NCI-H446 treated with DMSO at 0.1 percent for 48 hours (cell line): ENCODE data around the gene TESK2.
"Not testable (repeated sequence)": the region's sequence is repeated elsewhere in the genome, so short reads cannot be mapped to it uniquely, and the experiment has no call there.

ENCODE experiments used
- DNase-seq: peaks from one replicate; lab custom pipeline; 2025; lab: John Stamatoyannopoulos, UW

The TESK2 gene

GRCh38 chr1:45375104-45376090 lies 115.6 kb downstream of the TESK2 start:
- DNase-seq = no peak

GRCh38 chr1:45373573-45373972 lies 117.4 kb downstream of the TESK2 start:
- no peak for DNase-seq

GRCh38 chr1:45370575-45370974 lies 120.4 kb downstream of the TESK2 start:
- no peak for DNase-seq

DNA sequence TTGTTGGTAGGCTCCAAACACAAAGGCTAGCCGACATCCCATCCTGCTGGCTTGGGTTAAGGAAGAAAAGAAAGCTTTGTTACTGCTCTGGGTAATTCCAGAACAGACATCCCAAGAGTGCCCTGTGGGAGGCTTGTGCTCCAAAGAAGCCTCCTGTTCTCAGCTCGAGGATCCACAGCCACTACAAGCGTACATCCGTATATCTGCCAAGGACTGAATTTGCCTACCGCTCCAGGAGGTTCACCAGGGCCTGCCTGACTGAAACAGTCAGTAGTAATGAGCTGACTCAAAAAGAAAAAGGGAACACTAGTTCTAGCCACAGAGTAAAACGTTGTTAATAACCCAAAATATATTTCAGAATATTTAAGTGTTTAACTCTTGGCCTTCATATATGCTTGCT lies 125.9 kb downstream of the TESK2 start:
- no peak for DNase-seq

DNA sequence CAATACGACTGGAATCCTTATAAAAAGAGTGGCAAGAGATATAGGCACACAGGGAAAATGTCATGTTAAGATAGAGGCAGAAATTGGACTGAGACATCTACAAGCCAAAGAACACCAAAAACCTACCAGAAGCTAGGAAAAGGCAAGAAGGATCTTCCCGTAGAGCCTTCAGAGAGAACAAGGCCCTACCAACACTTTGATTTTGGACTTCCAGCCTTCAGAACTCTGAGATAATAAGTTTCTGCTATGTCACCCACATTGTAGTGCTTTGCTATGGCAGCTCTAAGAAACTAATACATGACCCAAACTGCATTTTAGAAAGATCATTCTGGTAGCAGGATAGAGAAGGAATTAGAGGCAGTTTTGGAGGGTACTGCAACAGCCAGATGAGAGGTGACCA lies 126.7 kb downstream of the TESK2 start:
- no peak for DNase-seq

- not testable (repeated sequence) for DNase-seq
These were observed 130.0 kb downstream of the TESK2 start for GRCh38 chr1:45360981-45361380.

DNA sequence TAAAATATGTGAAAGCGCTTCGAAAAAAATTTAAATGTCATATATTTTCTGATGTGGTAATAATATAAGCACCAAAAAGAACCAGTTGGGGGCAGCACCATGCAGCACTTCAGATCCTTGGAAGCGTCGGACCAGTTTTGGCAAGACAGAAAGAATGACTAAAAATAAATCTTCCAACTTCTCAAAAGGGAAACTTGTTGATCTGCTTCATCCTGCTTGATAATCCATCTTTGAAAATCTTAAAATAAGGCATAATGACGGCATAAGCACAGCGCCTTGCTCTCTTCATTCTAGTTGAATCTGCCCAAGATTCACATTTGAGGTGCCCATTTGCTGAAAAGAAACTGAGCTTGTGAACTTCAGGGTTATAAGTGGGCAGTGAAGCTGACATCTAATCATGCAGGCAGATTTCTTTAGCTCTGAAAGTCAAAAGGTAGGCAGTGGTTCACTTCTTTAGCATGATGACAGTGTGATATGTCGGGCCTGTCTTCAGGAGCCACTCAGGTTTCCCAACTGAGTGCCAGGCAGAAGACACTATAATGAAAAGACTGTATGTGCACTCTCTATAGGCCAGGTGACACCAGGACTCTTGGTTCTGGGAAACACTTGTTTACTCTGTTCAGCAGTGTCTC lies 131.0 kb downstream of the TESK2 start:
- DNase-seq = peak; percentile 46

DNA sequence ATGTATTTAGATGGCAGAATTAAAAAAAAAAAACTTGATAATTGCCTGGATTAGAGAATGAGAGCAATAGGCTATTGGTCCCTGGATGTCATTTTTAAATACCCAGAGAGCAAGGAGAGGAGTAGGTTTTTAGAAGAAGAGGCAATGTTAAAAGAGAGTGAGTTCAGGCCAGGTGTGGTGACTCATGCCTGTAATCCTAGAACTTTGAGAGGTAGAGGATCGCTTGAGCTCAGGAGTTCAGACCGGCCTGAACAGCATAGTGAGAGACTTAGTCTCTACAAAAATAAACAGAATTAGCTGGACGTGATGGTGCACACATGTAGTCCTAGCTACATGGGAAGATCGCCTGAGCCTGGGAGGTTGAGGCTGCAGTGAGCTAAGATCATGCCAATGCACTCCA lies 134.8 kb downstream of the TESK2 start:
- no peak for DNase-seq

GRCh38 chr1:45355683-45356082 lies 135.3 kb downstream of the TESK2 start:
- DNase-seq = no peak

- DNase-seq = no peak
These were observed 136.1 kb downstream of the TESK2 start for GRCh38 chr1:45354838-45355237.

DNA sequence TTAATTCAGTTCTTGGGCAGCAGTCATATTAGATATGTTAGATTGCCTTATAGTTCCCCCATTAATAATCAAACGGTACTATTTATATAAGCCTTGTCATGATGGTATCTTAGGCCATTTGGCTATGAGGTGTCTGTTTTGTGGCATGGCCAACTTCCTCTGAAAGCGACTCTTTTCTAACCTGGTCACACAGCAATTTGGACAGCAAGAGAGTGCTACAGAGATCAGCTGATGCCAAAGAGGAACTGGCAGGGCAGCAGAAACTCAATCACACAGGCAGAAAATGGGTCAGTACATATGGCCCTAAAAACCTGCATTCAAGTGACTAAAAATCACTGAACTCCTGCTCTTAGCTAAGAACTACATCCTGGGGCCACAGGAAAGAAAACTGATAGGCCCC lies 137.3 kb downstream of the TESK2 start:
- DNase-seq = no peak

- no peak for DNase-seq
These were observed 139.5 kb downstream of the TESK2 start for GRCh38 chr1:45351508-45351907.

- DNase-seq = peak; percentile 17
These were observed 141.8 kb downstream of the TESK2 start for GRCh38 chr1:45348966-45349677.

- DNase-seq = no peak
These were observed 142.4 kb downstream of the TESK2 start for GRCh38 chr1:45348609-45348965.

DNA sequence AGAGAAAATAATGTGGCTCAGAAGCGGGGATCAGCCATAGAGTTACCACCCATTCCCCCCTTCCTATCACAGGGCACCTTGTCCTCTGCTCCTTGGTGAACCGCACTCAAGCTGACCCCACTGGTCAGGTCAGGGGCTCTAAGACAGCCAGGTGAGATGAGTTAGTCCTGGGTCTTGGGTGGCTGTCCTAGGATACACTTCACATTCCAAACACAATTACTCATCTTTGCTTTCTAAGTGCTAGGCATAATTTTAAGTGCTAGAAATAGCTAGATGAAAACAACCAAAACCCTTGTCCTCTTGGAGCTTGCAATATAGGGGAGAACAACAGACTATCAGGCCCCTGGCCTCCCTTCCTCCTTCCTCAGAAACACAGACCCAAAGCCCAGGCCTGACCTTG lies 142.9 kb downstream of the TESK2 start:
- no peak for DNase-seq

GRCh38 chr1:45346473-45346872 lies 144.5 kb downstream of the TESK2 start:
- DNase-seq = no peak

DNA sequence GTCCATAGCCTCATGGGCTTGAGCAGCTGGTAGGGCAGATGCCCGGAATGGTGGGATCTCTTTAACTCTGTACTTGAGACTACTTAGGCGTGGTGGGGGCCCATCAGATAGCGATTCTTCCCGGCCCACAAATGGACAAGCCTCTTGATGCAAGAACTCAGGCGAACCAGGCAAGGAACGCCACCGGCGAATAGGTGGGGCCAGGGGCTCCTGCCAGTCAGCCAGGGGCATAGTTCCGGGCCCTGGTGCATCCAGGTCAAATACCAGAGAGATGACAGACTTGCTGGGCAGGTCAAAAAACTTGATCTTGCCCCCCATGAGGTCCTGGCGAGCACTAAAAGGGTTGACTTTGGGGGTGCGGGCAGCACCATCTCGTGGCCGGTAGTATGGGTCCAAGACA lies 145.9 kb downstream of the TESK2 start:
- DNase-seq = no peak

DNA sequence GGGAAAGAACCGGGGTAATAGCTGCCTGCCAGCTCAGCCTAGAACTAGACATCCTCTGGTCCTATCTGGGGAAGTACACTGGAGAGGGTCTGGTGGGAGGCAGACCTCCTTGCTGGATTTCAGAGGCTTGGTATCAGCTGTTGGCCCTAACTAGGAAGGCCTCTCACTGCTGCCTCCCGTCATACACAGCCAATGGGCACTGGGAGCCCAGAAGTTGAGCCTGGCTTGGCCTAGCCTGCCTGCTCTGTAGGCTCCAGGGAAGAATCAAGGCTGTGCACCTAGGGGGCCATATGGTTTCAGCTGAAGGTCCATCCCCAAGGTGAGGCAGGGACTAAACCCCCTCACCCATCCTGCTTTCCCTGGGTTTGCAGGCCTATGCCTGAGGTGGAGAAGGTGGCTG lies 146.5 kb downstream of the TESK2 start:
- no peak for DNase-seq

GRCh38 chr1:45340816-45341466 lies 150.0 kb downstream of the TESK2 start:
- DNase-seq = peak; percentile 20

DNA sequence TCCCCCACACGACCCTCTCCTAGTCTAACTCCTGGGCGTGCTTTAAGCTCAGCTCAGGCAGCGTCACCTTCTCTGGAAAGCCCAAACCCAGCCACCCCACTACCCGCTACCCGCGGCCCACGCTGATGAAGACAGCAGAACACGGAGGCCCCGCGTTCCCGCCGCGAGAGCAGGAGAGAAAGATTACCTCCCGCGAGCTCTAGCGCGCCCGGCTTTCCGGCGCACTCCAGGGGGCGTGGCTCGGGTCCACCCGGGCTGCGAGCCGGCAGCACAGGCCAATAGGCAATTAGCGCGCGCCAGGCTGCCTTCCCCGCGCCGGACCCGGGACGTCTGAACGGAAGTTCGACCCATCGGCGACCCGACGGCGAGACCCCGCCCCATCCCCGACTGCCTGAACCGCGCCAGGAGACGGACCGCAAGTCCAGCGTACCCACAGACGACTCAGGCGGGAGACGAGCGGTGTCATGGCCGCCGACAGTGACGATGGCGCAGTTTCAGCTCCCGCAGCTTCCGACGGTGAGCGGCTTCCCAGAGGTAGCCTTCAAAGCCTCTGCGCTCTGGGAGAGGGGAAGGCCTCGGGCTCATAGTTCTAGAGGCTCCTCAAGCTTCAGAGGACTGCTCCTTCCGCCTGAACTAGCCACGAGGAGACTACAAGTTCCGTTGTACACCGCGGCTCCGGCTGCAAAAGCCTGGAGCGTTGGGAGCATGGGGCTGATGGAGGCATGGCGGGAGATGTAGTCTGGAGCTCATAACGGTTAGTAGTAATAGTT lies 151.0 kb downstream of the TESK2 start, which contains the start of the genes MUTYH and TOE1:
MUTYH (minus strand) TSS at position 652 of the 770 bp plus-strand sequence. CDS start 5,935 bp downstream, outside the sequence.
TOE1 (plus strand) TSS at position 382 of the 770 bp plus-strand sequence; CDS start at position 465, 83 bp downstream.
- DNase-seq = peak; percentile 90
